ENCODE measurements around the gene FABP1. TPM values are rescaled to one million over a fixed set of nuclear protein-coding genes. Genes with fewer than 3 reads are reported as not detected.

The FABP1 gene
- total and polyA plus RNA-seq, 2 of the 8 experiments (the other 6 are each of a cell fraction or from before 2014, with no cell fraction given): 0.09 TPM; not detected in 1

DNA sequence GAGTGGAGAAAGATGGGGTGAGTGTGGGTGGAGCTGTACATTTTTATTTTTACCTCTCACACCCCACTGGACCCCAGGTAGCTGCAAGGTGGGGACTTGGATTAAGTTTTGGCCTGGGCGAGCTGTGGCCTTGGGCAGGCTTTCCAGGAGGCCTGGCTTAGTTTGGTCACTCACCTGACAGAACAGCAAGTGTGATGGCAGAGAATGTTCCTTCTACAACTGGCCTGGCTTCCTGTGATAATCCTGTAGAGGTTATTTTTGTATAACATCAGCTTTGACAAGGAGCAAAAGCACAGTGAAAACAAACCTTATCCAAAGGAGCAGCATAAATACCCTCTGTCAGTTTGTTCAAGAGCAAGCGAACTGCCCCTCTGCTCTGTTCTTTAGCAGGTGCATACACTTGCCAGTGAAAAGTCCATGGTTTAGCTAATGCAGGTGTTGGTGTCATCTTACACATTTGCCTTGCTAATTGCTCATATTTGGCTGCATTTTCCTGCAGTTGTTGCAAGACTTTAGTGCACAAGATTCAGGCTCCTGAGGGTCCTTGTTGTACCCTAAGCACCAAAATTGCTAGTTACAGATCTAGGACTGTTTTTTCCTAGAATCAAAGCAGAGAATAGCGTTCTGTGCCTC is 48.6 kb upstream of the FABP1 start:
- 77% methylated on average over 3 of the region's 3 CpGs; no CpG with 5 or more reads in 1 of the 2 experiments for WGBS, 2 experiments (ENCODE audit: extremely low coverage in 1 of 2, insufficient coverage in 1 of 2, insufficient read length in 1 of 2, insufficient replicate concordance in 2 of 2, low coverage in 1 of 2, low lambda C conversion rate in 2 of 2, missing lambda C conversion rate in 1 of 2)
- no peak for TF ChIP-seq SP1 (IDR thresholded peaks at IDR 0.05; ENCODE audit: low read depth, low read length)
- no peak for TF ChIP-seq YY1 (IDR thresholded peaks at IDR 0.05; ENCODE audit: low read depth, low read length)
- TF ChIP-seq, protein P1, sequence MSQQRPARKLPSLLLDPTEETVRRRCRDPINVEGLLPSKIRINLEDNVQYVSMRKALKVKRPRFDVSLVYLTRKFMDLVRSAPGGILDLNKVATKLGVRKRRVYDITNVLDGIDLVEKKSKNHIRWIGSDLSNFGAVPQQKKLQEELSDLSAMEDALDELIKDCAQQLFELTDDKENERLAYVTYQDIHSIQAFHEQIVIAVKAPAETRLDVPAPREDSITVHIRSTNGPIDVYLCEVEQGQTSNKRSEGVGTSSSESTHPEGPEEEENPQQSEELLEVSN (IDR thresholded peaks at IDR 0.05): no peak
- TF ChIP-seq PHF8 (conservative IDR thresholded peaks at IDR 0.05; ENCODE audit: low read depth, low read length): no peak
- TF ChIP-seq SRF (IDR thresholded peaks at IDR 0.05; ENCODE audit: low read depth, low read length): no peak
- TF ChIP-seq HDAC2 (IDR thresholded peaks at IDR 0.05; ENCODE audit: borderline replicate concordance in 1 of 2, low read depth in 2 of 2, low read length in 2 of 2): no peak
- no peak for TF ChIP-seq RAD21 (IDR thresholded peaks at IDR 0.05 in 1 of 2, conservative IDR thresholded peaks at IDR 0.05 in 1 of 2; ENCODE audit: low read depth in 2 of 2, low read length in 2 of 2)
- TF ChIP-seq SIN3A (conservative IDR thresholded peaks at IDR 0.05 in 1 of 2, IDR thresholded peaks at IDR 0.05 in 1 of 2; ENCODE audit: low read depth in 1 of 2, low read length in 2 of 2): no peak
- TF ChIP-seq RXRA (IDR thresholded peaks at IDR 0.05; ENCODE audit: insufficient read depth, low read depth, low read length): no peak
- TF ChIP-seq POLR2A (IDR thresholded peaks at IDR 0.05; ENCODE audit: control extremely low read depth in 1 of 2, low read depth in 2 of 2, low read length in 2 of 2): no peak
- TF ChIP-seq CTBP2 (IDR thresholded peaks at IDR 0.05; ENCODE audit: borderline replicate concordance, insufficient read depth, insufficient read length, low read length): no peak

More for the DNA sequence above, 48.6 kb upstream of the FABP1 start:
- Histone ChIP-seq H4K5ac (ENCODE audit: insufficient read length, low read depth, low read length) (no peak overlapping the region), H4K8ac (ENCODE audit: extremely low read depth, insufficient read depth, low read length) (no peak overlapping the region), H2BK120ac (replicated peaks; ENCODE audit: low read depth, low read length) (no peak overlapping the region), H3K56ac (replicated peaks; ENCODE audit: insufficient read length, low read depth, low read length) (no peak overlapping the region), H3K4me1 (replicated peaks in 1 of 4; ENCODE audit: control insufficient read depth in 3 of 4, insufficient read depth in 4 of 4, low read length in 3 of 4) (peaks cover 0 to 4% (median 0%) of the 10 kb centered on the region in 4 experiments; a peak in 1 of 7 replicates), H2BK5ac (ENCODE audit: low read depth, low read length) (no peak overlapping the region), H2AK5ac (ENCODE audit: low read depth, low read length) (no peak overlapping the region), H3K36me3 (ENCODE audit: control insufficient read depth in 2 of 4, insufficient read depth in 4 of 4, low read length in 3 of 4) (no peaks in the 10 kb centered on the region; a peak in 1 of 8 replicates), H3K79me1 (ENCODE audit: low read depth, low read length) (no peaks in the 10 kb centered on the region), H2AFZ (ENCODE audit: low read length) (no peak overlapping the region), H4K91ac (replicated peaks; ENCODE audit: insufficient read length, low read length) (no peak overlapping the region), H3K27ac (ENCODE audit: low read depth, low read length) (no peak overlapping the region), H4K20me1 (replicated peaks in 1 of 2; ENCODE audit: control insufficient read depth in 1 of 2, insufficient read depth in 2 of 2, low read length in 2 of 2) (no peaks in the 10 kb centered on the region), H3K23ac (ENCODE audit: insufficient read length) (no peak overlapping the region), H3K9me3 (ENCODE audit: insufficient read depth in 2 of 2, low read depth in 1 of 2, low read length in 1 of 2) (no peaks in the 10 kb centered on the region), H3K27me3 (replicated peaks in 1 of 4; ENCODE audit: control insufficient read depth in 3 of 4, extremely low read depth in 1 of 4, insufficient read depth in 3 of 4, low read length in 3 of 4) (0 out of 7 replicates have a peak, but pooled peaks cover 0 to 4% (median 0%) of the 10 kb centered on the region in 4 experiments), H3K4me2 (ENCODE audit: insufficient read depth in 1 of 2, low read depth in 2 of 2, low read length in 2 of 2) (no peak overlapping the region), H2BK12ac (ENCODE audit: low read depth, low read length) (no peak overlapping the region), H3K79me2 (ENCODE audit: control insufficient read depth in 1 of 2, insufficient read depth in 2 of 2, low read length in 2 of 2) (no peaks in the 10 kb centered on the region; a peak in 1 of 4 replicates), H3K18ac (ENCODE audit: extremely low read depth, low read length) (no peak overlapping the region), H2BK15ac (ENCODE audit: low read length) (no peak overlapping the region), H3K4me3 (ENCODE audit: extremely low read depth in 1 of 4, insufficient read depth in 2 of 4, low read depth in 3 of 4, low read length in 4 of 4) (no peak overlapping the region), H3K4ac (replicated peaks; ENCODE audit: insufficient read length, low read depth, low read length) (no peak overlapping the region), H3K9ac (replicated peaks in 1 of 4; ENCODE audit: extremely low read depth in 1 of 4, low read depth in 3 of 4, low read length in 3 of 4) (no peak overlapping the region), H3K23me2 (ENCODE audit: low read depth, low read length) (no peaks in the 10 kb centered on the region; the same call in 1 of the 2 replicates), H2BK20ac (ENCODE audit: low read length) (no peak overlapping the region), H3K14ac (ENCODE audit: insufficient read length) (no peak overlapping the region)
- CTCF ChIA-PET (ENCODE audit: partially characterized antibody): interaction anchor here (0.8 to 5.1 kb wide), 5 partner anchors 10 to 116 kb away, joined by 3 to 46 read pairs (median 5); no protein-coding TSS in a partner anchor
- FAIRE-seq (no peak), DNase-seq (ENCODE audit: low read depth in 1 of 2, low spot score in 2 of 2) (peak in 1 of 2 experiments; percentile 28)
- POLR2A ChIA-PET (ENCODE audit: partially characterized antibody): interaction anchor here (1.0 to 2.5 kb wide), 2 partner anchors 122 to 160 kb away, joined by 3 to 9 read pairs; partner anchors contain the start of gene RNU2-63P

All from H1 (cell line).